HG03432 (cell line): ENCODE data around the gene VSIR.

Experiments used
- ATAC-seq: cut with Tn5 transposase; IDR thresholded peaks from one replicate; pipeline ENCODE4 v1.9.1; 2021; ENCODE audit warnings: mild to moderate bottlenecking, moderate library complexity; ENCODE audit not compliant: unreplicated experiment

Gene VSIR

GRCh38 chr10:71773221-71773971, at the start of gene VSIR:
Gene VSIR, minus strand, starts transcription at chr10:71773520. Its CDS starts 81 bp downstream, at chr10:71773439.
- peak; percentile 65 for ATAC-seq

DNA sequence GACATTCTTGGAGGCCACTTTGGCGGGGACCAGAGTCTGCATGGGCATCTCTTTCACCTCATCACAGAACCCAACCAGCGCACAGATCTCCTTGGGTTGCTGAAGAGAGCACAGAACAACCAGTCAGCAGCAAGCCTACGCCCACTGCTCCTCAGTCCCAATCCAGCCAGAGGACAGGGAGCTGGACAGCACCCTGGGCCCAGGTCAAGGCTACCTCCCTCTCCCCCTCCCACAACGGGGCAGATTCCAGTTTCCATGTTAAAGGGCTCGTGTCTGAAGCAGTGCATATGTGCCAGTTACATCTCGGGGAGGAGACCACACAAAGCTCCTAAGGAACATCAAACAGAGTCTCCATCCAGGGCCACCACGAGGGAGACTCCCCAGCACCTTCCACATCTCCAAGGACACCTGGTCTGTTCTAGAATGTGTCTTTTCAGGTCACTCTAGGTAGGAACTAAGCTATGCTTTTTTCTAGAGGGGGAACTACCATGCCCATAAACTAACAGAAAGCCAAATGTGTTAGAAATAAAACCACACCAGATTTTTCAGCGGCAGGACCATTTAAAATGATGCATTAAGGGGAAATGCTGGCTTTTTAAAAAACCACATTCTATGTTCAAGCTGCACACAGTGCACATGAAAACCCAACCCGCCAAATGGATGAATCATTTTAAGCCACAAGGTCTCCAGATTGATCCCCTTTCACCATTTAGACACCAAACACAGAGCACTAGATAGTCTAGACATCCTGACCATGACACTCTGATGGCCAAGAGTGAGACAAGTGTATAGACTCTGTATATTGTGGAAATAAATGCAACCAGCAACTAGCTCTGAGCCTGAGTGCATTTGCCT, 48.8 kb upstream of the VSIR start:
- no peak for ATAC-seq

DNA sequence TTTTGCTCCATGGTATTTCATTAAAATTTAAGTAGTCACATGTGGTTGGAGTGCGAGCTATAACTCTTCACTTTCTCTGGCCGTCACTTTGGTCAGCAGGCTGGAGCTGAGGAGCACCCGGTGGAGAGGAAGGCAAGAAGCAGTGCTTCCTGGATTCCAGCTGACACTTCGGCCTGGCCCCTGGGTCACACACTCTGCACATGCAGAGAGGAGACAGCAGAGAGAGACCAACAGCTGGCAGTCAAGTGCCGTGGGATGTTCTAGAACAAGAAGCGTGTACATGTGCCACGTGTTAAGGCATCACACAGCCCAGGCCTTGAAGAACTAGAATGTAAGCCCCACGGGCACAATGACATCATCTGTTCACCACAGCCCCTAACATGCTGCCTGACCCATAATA, 47.6 kb upstream of the VSIR start:
- no peak for ATAC-seq

DNA sequence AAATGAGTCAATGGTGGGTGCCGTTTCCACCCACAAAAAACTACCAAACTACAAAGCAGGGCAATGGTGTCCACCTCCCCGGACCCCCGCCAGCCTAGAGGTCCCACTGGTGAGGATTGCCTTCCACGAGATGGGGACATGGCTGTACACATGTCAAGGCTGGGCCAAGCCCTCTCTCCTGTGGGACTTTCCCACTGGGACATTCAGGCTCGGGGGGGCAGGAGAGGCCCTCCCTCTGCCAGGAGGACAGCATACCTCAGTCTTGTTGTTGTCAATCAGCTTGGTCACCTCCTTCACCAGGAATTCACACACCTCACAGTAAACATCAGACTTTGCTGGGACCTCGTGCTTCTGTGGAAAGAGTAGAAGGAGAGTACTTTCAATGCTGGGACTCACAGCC, 46.7 kb upstream of the VSIR start:
- no peak for ATAC-seq

- no peak for ATAC-seq
Observed at GRCh38 chr10:71819441-71819861, 46.1 kb upstream of the VSIR start.

DNA sequence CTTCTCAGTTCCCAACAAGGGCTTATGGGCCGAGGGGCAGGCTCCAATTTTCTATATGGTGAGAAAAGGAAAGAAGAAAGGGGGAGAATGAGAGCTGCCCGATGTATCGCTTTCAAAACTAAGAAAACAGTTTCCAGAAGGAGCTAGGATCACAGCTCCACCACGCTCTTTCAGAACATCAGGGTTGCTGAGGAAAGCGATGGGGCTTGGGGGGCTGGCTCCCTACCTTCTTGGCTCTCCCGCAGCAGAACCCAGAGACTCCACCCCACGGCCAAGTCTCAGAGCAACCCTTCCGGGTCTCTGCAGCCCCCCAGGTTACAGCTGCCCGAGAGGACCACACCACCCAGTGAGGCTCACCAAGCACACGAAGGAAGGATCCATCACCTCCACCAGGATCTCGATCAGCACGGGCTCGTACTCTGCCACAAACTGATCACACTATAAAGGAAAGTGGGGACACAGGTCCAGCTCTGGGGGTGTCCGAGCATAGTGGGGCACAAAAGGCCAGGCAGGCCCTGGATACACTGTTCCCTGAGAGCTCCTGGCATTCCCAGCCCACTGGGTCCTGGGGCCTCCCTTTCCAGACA, 45.4 kb upstream of the VSIR start:
- no peak for ATAC-seq

DNA sequence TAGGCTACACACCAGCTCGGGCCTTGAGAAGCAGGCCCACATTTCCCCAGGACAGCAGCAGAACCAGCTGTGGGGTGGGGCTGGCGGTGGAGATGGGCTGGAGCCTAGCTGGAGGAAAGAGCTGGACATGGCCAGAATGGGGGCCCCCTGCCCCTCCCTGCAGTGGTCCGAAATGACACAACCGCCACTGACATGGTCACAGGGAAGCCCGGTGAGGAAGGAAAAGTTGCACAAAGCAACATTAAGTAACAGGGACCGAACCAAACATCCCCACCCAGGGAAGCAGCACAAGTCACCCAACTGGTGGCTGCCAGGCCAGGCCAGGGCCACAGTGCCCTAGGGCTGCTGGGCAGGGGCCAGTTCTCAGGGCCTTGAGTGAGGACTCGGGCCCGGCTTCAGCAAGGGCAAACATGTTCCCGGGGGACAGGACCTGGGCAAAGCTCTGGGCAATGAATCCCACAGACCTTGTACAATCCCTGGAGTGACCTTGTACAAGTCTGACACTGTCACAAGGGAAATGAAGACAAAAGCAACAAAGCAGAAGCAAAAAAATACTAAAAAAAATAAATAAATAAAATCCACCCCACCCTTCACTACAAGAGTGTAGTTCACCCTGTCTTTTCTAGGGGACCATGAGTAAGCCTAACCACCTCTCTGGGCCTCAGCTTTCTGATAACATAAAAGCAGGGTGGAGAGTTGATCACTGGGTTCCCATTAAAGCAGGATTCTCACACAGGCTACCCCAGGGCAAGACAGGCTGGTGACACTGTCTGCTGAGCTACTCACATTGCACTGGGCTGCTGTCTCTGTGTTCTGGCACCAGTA, 44.7 kb upstream of the VSIR start:
- no peak for ATAC-seq

- ATAC-seq: no peak
Observed at GRCh38 chr10:71816936-71817618, 43.8 kb upstream of the VSIR start.

- no peak for ATAC-seq
Observed at GRCh38 chr10:71816421-71816851, 43.1 kb upstream of the VSIR start.

- ATAC-seq: no peak
Observed at GRCh38 chr10:71815515-71816130, 42.3 kb upstream of the VSIR start.

DNA sequence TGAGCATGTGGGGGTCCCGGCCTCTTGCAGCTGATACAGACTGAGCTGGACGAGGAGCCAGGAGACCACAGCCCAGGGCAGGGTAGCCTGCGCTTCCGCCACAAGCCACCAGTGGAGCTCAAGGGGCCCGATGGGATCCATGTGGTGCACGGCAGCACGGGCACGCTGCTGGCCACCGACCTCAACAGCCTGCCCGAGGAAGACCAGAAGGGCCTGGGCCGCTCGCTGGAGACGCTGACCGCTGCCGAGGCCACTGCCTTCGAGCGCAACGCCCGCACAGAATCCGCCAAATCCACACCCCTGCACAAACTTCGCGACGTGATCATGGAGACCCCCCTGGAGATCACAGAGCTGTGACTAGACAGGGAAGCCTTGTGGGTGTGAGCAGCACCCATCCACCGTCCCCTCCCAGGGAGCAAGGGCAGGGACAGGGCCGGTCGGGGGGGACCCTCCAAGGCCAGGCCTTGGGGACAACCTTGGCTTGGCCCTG, 41.6 kb upstream of the VSIR start:
- no peak for ATAC-seq

DNA sequence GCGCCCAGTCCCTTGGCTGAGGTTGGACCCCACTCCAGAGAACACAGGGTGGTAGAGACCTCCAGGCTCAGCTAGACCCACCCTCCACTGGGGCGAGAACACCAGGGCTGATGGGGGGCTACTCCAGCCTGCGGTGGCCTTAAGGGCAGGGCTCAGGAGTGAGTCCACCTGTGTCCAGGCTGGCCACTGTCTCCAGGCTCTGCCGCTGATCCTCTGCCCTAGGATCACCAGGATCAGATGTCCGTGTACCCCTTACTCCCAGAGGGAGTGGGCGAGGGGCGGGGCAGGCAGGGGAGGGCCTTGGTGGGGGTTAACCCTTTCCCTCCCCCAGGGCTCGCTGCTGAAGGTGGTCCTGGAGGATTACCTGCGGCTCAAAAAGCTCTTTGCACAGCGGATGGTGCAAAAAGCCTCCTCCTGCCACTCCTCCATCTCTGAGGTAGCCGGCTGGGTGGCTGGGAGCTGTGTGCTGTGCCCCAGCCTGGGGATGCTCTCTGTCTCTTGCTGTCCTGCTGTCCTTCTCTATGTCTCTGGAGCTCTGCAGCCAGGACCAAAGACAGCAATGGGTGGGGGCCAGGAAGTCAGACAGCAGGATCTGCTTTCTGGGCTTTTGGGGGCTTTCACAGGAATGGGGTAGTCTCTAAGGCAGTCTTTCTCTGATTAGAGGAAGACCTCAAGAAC, 39.7 kb upstream of the VSIR start:
- no peak for ATAC-seq

- ATAC-seq: peak; percentile 65
Observed at GRCh38 chr10:71812016-71812912, 38.9 kb upstream of the VSIR start.

DNA sequence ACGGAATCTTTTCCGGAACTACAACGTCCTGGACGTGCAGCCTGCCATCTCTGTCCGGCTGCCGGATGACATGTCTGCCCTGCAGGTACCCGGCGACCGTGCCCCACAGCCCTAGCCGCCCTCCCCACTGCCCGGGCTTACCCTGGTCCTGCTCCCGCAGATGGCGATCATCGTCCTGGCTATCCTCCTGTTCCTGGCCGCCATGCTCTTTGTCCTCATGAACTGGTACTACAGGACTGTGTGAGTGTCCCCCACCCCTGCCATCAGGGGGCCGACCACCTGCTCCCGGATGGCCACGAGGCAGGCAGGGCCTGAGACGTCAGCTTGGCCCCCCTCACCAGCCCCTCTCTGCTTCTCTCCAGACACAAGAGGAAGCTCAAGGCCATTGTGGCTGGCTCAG, 38.0 kb upstream of the VSIR start:
- ATAC-seq: no peak

DNA sequence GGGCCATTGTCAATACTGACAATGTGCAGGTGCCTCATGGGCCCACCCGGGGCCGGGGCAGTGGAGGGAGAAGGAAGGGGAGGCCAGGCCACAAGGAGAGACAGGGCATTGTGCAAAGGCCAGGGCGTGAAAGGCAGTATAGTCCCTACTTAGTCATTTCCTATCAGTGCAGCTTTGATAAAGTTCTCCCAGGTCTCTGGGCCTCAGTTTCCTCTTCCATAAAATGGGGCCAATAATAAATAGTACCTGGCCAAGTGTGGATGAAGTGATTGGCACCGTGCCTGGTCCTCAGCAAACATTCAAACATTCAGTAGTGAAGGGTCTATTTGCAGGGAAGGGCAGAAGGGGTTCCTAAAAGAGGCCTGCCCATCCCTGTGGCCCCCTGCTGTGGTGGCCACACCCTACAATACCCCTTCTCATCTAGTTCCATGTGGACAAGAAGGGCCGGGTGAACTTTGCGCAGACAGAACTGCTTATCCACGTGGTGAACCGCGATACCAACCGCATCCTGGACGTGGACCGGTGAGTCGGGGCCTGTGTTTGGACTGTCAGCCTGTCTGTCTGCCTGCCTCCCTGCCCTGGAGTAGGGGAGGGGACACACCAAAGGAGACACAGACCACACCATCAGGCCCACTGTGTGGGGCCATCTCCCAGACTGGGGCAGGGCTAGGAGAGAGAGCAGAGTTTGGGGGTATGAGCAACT, 36.9 kb upstream of the VSIR start:
- ATAC-seq: no peak

DNA sequence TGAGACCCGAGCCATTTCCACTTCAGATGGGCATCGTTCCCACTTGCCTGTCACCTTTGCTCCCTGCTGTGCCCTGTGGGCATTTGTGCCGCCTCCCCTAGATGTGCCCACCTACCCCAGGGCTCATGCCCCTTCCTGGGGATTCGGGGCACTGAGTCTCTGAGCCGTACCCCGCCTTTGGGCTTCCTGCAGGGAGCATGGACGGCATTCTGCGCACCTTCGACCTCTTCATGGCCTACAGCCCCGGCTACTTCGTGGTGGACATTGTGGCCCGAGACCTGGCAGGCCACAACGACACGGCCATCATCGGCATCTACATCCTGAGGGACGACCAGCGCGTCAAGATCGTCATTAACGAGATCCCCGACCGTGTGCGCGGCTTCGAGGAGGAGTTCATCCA, 36.3 kb upstream of the VSIR start:
- ATAC-seq: no peak
